GM23338 (cell line): ENCODE data around the gene SNTG2. TPM values are rescaled to one million over a fixed set of nuclear protein-coding genes. Genes with fewer than 3 reads are reported as not detected.

Experiments used
- ATAC-seq: fragments of 200-7000 bp; cut with Tn5 transposase; 3 replicates; pipeline ENCODE4 v1.9.1; 2020
- DNase-seq: peaks from one replicate; pipeline ENCODE4 v3.0.0-alpha.2; 2015; ENCODE audit warnings: low spot score
- H2AFZ ChIP-seq: fragments of 200-600 bp; sonication (generic); 2 replicates; pipeline ENCODE4 v1.8.0; 2016; ENCODE audit warnings: antibody characterized with exemption, mild to moderate bottlenecking, moderate library complexity
- H3F3A ChIP-seq: fragments of 200-600 bp; sonication (generic); replicated peaks from 2 replicates; pipeline ENCODE4 v1.8.0; 2017; ENCODE audit warnings: antibody characterized with exemption, mixed run types, low read depth
- H3K27ac ChIP-seq: fragments of 200-600 bp; sonication (generic); 2 replicates; pipeline ENCODE4 v1.6.1; 2016; ENCODE audit warnings: low read depth
- H3K27me3 ChIP-seq: fragments of 200-600 bp; sonication (generic); 2 replicates; pipeline ENCODE4 v1.8.0; 2016; ENCODE audit warnings: mild to moderate bottlenecking, mixed run types, moderate library complexity; ENCODE audit not compliant: insufficient read depth
- H3K36me3 ChIP-seq: fragments of 200-600 bp; sonication (generic); 2 replicates; pipeline ENCODE4 v1.8.0; 2016; ENCODE audit warnings: mild to moderate bottlenecking; ENCODE audit not compliant: insufficient read depth
- H3K4me1 ChIP-seq: fragments of 200-600 bp; sonication (generic); 2 replicates; pipeline ENCODE4 v1.8.0; 2016; ENCODE audit warnings: mild to moderate bottlenecking, moderate library complexity; ENCODE audit not compliant: insufficient read depth
- H3K4me2 ChIP-seq: fragments of 200-600 bp; sonication (generic); 2 replicates; pipeline ENCODE4 v1.7.1; 2017; ENCODE audit warnings: mixed run types
- H3K4me3 ChIP-seq: fragments of 200-600 bp; sonication (generic); 2 replicates; pipeline ENCODE4 v1.6.1; 2016; ENCODE audit warnings: mixed run types
- H3K79me2 ChIP-seq: fragments of 200-600 bp; sonication (generic); replicated peaks from 2 replicates; pipeline ENCODE4 v1.8.0; 2017; ENCODE audit warnings: mild to moderate bottlenecking; ENCODE audit not compliant: insufficient read depth
- H3K9me2 ChIP-seq: fragments of 200-600 bp; sonication (generic); 2 replicates; pipeline ENCODE4 v1.8.0; 2017; ENCODE audit not compliant: insufficient read depth
- H4K20me1 ChIP-seq: fragments of 200-600 bp; sonication (generic); replicated peaks from 2 replicates; pipeline ENCODE4 v1.8.0; 2017; ENCODE audit warnings: mild to moderate bottlenecking; ENCODE audit not compliant: insufficient read depth
- H3K27ac Mint-ChIP-seq: 2 replicates; pipeline ENCODE4 v1.8.0; 2020; ENCODE audit warnings: inconsistent platforms, mild to moderate bottlenecking, moderate library complexity, mixed read lengths
- H3K27me3 Mint-ChIP-seq: 3 replicates; pipeline ENCODE4 v1.8.0; 2022; ENCODE audit warnings: low read depth, mild to moderate bottlenecking, moderate library complexity, mixed read lengths, inconsistent platforms; ENCODE audit not compliant: insufficient read depth, poor library complexity
- H3K36me3 Mint-ChIP-seq: 3 replicates; pipeline ENCODE4 v1.8.0; 2021; ENCODE audit warnings: low read depth, mild to moderate bottlenecking, inconsistent platforms, moderate library complexity, mixed read lengths
- H3K4me1 Mint-ChIP-seq: 3 replicates; pipeline ENCODE4 v1.8.0; 2020; ENCODE audit warnings: mild to moderate bottlenecking, inconsistent platforms, mixed read lengths
- H3K4me3 Mint-ChIP-seq: 3 replicates; pipeline ENCODE4 v1.8.0; 2021; ENCODE audit warnings: moderate library complexity, mild to moderate bottlenecking, inconsistent platforms, mixed read lengths
- H3K9me3 Mint-ChIP-seq: 3 replicates; pipeline ENCODE4 v1.8.0; 2020; ENCODE audit warnings: moderate library complexity, mild to moderate bottlenecking, inconsistent platforms, mixed read lengths
- CREB1 ChIP-seq: fragments of 250-450 bp; sonication (Bioruptor Pico); IDR thresholded peaks from 2 replicates; pipeline ENCODE4 v1.5.0; 2020; ENCODE audit warnings: low read depth, mild to moderate bottlenecking, moderate library complexity
- EZH2 ChIP-seq: fragments of 200-600 bp; sonication (generic); IDR thresholded peaks from one replicate; pipeline ENCODE4 v1.8.0; 2017; ENCODE audit warnings: antibody characterized with exemption, mild to moderate bottlenecking, low read depth; ENCODE audit not compliant: unreplicated experiment
- EZH2phosphoT487 ChIP-seq: fragments of 200-600 bp; sonication (generic); IDR thresholded peaks from one replicate; pipeline ENCODE4 v1.8.1; 2018; ENCODE audit warnings: antibody characterized with exemption; ENCODE audit not compliant: unreplicated experiment
- JUNB ChIP-seq: IDR thresholded peaks from one replicate; pipeline ENCODE4 v1.6.1; 2016; ENCODE audit warnings: antibody characterized with exemption; ENCODE audit not compliant: unreplicated experiment
- NANOG ChIP-seq: IDR thresholded peaks from 2 replicates; pipeline ENCODE4 v1.6.1; 2016; ENCODE audit warnings: antibody characterized with exemption, borderline replicate concordance
- POLR2AphosphoS5 ChIP-seq: IDR thresholded peaks from 2 replicates; pipeline ENCODE4 v1.6.1; 2016; ENCODE audit warnings: antibody characterized with exemption, low read depth
- ZNF114 ChIP-seq: fragments of 250-450 bp; sonication (Bioruptor Pico); IDR thresholded peaks from 2 replicates; pipeline ENCODE4 v1.5.0; 2020; ENCODE audit warnings: mild to moderate bottlenecking, moderate library complexity
- polyA plus RNA-seq: library from polyadenylated mRNA; unstranded; fragments of >200 nt; fragmentation: Nextera tagmentation; extraction: Ambion mirVana; gene quantifications from 2 replicates; pipeline ENCODE4 v1.2.1, GENCODE V29; 2016
- total RNA-seq: library from RNA; depleted of rRNA; stranded (reverse); fragments of >200 nt; shearing (Covaris generic); gene quantifications from 2 replicates; pipeline ENCODE4 v1.2.3, GENCODE V29; 2014
- TF ChIP-seq, protein P1 (sequence below): IDR thresholded peaks from one replicate; pipeline ENCODE4 v1.6.1; 2018; ENCODE audit warnings: antibody characterized with exemption; ENCODE audit not compliant: unreplicated experiment
- TF ChIP-seq, protein P2 (sequence below), 2 experiments: fragments of 200-600 bp in 1 of 2; sonication (generic) in 1 of 2; conservative IDR thresholded peaks; 2 replicates each; pipeline versions ENCODE4 v1.5.1 to v1.6.1; 2016 to 2017; ENCODE audit warnings: antibody characterized with exemption in 2 of 2, low read depth in 2 of 2, mild to moderate bottlenecking in 2 of 2, moderate library complexity in 1 of 2
- TF ChIP-seq, protein P3 (sequence below): fragments of 250-450 bp; sonication (Bioruptor Pico); IDR thresholded peaks from 2 replicates; pipeline ENCODE4 v1.5.0; 2020; ENCODE audit warnings: mild to moderate bottlenecking, moderate library complexity
- TF ChIP-seq, protein P4 (sequence below): IDR thresholded peaks from 2 replicates; pipeline ENCODE4 v1.6.1; 2016; ENCODE audit warnings: antibody characterized with exemption

SNTG2 gene
- total and polyA plus RNA-seq, 2 experiments from 2014 or later = 27.5 to 60.4 TPM

DNA sequence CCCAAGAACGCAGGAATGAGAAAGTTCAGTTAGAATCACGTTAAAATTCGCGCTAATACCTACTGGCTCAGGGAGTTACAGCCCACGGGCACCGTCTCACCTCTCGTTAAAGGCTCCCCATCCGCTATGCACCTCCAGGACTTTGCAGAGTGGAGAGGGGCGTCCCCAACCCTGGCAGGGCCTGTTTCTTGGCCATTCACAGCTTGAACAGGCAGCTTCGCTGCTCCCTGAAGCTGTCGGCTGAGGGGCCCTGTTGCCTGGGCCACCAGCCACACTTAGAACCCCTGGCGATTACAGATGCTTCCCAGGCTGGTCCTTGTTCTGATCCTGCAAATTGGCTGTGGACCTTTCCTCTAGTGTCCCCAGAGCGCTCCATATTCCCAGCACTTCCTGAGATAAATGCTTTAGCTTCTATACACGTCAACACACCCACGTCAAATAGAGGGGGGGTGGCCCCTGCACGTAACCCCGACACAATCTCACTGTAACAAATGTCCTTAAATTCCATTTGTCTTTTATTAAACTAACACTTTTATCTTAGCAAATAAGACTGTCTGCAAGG is 16.8 kb upstream of the SNTG2 start (continued):
- TF ChIP-seq, protein P1, sequence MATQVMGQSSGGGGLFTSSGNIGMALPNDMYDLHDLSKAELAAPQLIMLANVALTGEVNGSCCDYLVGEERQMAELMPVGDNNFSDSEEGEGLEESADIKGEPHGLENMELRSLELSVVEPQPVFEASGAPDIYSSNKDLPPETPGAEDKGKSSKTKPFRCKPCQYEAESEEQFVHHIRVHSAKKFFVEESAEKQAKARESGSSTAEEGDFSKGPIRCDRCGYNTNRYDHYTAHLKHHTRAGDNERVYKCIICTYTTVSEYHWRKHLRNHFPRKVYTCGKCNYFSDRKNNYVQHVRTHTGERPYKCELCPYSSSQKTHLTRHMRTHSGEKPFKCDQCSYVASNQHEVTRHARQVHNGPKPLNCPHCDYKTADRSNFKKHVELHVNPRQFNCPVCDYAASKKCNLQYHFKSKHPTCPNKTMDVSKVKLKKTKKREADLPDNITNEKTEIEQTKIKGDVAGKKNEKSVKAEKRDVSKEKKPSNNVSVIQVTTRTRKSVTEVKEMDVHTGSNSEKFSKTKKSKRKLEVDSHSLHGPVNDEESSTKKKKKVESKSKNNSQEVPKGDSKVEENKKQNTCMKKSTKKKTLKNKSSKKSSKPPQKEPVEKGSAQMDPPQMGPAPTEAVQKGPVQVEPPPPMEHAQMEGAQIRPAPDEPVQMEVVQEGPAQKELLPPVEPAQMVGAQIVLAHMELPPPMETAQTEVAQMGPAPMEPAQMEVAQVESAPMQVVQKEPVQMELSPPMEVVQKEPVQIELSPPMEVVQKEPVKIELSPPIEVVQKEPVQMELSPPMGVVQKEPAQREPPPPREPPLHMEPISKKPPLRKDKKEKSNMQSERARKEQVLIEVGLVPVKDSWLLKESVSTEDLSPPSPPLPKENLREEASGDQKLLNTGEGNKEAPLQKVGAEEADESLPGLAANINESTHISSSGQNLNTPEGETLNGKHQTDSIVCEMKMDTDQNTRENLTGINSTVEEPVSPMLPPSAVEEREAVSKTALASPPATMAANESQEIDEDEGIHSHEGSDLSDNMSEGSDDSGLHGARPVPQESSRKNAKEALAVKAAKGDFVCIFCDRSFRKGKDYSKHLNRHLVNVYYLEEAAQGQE = no peak
- no peak for TF ChIP-seq CREB1
- TF ChIP-seq, protein P2, sequence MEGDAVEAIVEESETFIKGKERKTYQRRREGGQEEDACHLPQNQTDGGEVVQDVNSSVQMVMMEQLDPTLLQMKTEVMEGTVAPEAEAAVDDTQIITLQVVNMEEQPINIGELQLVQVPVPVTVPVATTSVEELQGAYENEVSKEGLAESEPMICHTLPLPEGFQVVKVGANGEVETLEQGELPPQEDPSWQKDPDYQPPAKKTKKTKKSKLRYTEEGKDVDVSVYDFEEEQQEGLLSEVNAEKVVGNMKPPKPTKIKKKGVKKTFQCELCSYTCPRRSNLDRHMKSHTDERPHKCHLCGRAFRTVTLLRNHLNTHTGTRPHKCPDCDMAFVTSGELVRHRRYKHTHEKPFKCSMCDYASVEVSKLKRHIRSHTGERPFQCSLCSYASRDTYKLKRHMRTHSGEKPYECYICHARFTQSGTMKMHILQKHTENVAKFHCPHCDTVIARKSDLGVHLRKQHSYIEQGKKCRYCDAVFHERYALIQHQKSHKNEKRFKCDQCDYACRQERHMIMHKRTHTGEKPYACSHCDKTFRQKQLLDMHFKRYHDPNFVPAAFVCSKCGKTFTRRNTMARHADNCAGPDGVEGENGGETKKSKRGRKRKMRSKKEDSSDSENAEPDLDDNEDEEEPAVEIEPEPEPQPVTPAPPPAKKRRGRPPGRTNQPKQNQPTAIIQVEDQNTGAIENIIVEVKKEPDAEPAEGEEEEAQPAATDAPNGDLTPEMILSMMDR (conservative IDR thresholded peaks at IDR 0.05; ENCODE audit: low read depth in 2 of 2) = no peak
- no peak for TF ChIP-seq POLR2AphosphoS5
- TF ChIP-seq EZH2phosphoT487 = no peak
- TF ChIP-seq ZNF114 = no peak

DNA sequence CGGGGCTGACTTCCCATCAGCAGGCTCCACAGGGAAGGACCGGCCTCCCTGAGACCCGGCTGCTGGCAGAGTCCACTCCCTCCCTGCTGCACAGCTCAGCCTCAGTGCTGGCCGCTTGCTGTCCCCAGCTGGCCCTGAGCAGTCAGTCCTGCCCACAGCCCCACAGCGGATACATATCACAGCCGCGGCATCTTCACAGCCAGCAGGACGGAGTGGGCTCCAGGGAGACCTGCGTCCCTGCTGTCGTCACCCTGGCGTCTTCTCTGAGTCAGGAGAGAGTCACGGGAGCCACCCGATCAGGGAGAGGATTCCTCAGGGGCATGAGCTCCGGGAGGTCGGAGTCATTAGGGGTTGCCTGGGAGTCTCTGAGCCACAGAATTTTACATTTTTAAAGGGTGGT is 13.1 kb upstream of the SNTG2 start:
- H3K27me3 ChIP-seq = no peaks in the 10 kb centered on the region; the same call in 1 of the 2 replicates
- no peak overlapping the region for H2AFZ ChIP-seq
- Mint-ChIP-seq H3K9me3 (peaks cover 13% of the 10 kb centered on the region; the same call in 2 of the 3 replicates), H3K4me3 (no peak overlapping the region), H3K36me3 (peaks cover 14% of the 10 kb centered on the region; the same call in 2 of the 3 replicates), H3K27me3 (peaks cover 9% of the 10 kb centered on the region), H3K27ac (no peak overlapping the region), H3K4me1 (peaks cover 20% of the 10 kb centered on the region)
- no peaks in the 10 kb centered on the region for H3K36me3 ChIP-seq
- ATAC-seq (no peak), DNase-seq (no peak)
- H3K4me2 ChIP-seq = no peak overlapping the region
- H3K4me1 ChIP-seq = peaks cover 13% of the 10 kb centered on the region; the same call in 1 of the 2 replicates
- H3K79me2 ChIP-seq = no peaks in the 10 kb centered on the region
- no peaks in the 10 kb centered on the region for H3K9me2 ChIP-seq
- no peaks in the 10 kb centered on the region for H4K20me1 ChIP-seq
- H3F3A ChIP-seq = 0 out of 2 replicates have a peak, but pooled peaks cover 7% of the 10 kb centered on the region
- no peak overlapping the region for H3K27ac ChIP-seq
- no peak overlapping the region for H3K4me3 ChIP-seq
- TF ChIP-seq POLR2AphosphoS5 = no peak
- TF ChIP-seq NANOG = no peak
- TF ChIP-seq, protein P3, sequence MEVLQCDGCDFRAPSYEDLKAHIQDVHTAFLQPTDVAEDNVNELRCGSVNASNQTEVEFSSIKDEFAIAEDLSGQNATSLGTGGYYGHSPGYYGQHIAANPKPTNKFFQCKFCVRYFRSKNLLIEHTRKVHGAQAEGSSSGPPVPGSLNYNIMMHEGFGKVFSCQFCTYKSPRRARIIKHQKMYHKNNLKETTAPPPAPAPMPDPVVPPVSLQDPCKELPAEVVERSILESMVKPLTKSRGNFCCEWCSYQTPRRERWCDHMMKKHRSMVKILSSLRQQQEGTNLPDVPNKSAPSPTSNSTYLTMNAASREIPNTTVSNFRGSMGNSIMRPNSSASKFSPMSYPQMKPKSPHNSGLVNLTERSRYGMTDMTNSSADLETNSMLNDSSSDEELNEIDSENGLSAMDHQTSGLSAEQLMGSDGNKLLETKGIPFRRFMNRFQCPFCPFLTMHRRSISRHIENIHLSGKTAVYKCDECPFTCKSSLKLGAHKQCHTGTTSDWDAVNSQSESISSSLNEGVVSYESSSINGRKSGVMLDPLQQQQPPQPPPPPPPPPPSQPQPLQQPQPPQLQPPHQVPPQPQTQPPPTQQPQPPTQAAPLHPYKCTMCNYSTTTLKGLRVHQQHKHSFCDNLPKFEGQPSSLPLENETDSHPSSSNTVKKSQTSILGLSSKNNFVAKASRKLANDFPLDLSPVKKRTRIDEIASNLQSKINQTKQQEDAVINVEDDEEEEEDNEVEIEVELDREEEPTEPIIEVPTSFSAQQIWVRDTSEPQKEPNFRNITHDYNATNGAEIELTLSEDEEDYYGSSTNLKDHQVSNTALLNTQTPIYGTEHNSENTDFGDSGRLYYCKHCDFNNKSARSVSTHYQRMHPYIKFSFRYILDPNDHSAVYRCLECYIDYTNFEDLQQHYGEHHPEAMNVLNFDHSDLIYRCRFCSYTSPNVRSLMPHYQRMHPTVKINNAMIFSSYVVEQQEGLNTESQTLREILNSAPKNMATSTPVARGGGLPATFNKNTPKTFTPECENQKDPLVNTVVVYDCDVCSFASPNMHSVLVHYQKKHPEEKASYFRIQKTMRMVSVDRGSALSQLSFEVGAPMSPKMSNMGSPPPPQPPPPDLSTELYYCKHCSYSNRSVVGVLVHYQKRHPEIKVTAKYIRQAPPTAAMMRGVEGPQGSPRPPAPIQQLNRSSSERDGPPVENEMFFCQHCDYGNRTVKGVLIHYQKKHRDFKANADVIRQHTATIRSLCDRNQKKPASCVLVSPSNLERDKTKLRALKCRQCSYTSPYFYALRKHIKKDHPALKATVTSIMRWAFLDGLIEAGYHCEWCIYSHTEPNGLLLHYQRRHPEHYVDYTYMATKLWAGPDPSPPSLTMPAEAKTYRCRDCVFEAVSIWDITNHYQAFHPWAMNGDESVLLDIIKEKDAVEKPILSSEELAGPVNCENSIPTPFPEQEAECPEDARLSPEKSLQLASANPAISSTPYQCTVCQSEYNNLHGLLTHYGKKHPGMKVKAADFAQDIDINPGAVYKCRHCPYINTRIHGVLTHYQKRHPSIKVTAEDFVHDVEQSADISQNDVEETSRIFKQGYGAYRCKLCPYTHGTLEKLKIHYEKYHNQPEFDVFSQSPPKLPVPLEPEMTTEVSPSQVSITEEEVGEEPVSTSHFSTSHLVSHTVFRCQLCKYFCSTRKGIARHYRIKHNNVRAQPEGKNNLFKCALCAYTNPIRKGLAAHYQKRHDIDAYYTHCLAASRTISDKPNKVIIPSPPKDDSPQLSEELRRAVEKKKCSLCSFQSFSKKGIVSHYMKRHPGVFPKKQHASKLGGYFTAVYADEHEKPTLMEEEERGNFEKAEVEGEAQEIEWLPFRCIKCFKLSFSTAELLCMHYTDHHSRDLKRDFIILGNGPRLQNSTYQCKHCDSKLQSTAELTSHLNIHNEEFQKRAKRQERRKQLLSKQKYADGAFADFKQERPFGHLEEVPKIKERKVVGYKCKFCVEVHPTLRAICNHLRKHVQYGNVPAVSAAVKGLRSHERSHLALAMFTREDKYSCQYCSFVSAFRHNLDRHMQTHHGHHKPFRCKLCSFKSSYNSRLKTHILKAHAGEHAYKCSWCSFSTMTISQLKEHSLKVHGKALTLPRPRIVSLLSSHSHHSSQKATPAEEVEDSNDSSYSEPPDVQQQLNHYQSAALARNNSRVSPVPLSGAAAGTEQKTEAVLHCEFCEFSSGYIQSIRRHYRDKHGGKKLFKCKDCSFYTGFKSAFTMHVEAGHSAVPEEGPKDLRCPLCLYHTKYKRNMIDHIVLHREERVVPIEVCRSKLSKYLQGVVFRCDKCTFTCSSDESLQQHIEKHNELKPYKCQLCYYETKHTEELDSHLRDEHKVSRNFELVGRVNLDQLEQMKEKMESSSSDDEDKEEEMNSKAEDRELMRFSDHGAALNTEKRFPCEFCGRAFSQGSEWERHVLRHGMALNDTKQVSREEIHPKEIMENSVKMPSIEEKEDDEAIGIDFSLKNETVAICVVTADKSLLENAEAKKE (CRISPR knock-in tag) = no peak
- TF ChIP-seq ZNF114 = no peak
- TF ChIP-seq CREB1 = no peak
- no peak for TF ChIP-seq EZH2
- TF ChIP-seq JUNB = no peak
- TF ChIP-seq, protein P4, sequence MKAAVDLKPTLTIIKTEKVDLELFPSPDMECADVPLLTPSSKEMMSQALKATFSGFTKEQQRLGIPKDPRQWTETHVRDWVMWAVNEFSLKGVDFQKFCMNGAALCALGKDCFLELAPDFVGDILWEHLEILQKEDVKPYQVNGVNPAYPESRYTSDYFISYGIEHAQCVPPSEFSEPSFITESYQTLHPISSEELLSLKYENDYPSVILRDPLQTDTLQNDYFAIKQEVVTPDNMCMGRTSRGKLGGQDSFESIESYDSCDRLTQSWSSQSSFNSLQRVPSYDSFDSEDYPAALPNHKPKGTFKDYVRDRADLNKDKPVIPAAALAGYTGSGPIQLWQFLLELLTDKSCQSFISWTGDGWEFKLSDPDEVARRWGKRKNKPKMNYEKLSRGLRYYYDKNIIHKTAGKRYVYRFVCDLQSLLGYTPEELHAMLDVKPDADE = no peak
